Liver (tissue), 9 donors: ENCODE measurements around the gene RAB31. TPM values are rescaled to one million over a fixed set of nuclear protein-coding genes. Genes with fewer than 3 reads are reported as not detected.

Experiments
- DNase-seq: peaks from one replicate; pipeline ENCODE4 v3.0.0-alpha.2; 2017; ENCODE audit warnings: low spot score
- H3K27ac ChIP-seq, 2 donors: one replicate each; pipeline ENCODE4 v1.7.0; 2013; ENCODE audit warnings: inconsistent platforms in 2 of 2, low read length in 2 of 2, control low read depth in 1 of 2, low read depth in 1 of 2, mild to moderate bottlenecking in 1 of 2
- H3K27me3 ChIP-seq, 4 donors: one replicate each; pipeline versions ENCODE4 v1.6.1 to v1.7.0; 2013; ENCODE audit warnings: low read length in 3 of 4, inconsistent platforms in 1 of 4, mild to moderate bottlenecking in 1 of 4, moderate library complexity in 1 of 4; ENCODE audit not compliant: control insufficient read depth in 4 of 4, insufficient read depth in 4 of 4
- H3K36me3 ChIP-seq, 4 donors: one replicate each; pipeline versions ENCODE4 v1.6.1 to v1.7.0; 2013; ENCODE audit warnings: low read length in 3 of 4, mild to moderate bottlenecking in 3 of 4, low read depth in 1 of 4, moderate library complexity in 1 of 4; ENCODE audit not compliant: control insufficient read depth in 4 of 4, insufficient read depth in 3 of 4
- H3K4me1 ChIP-seq, 4 donors: one replicate each; pipeline versions ENCODE4 v1.6.1 to v1.7.0; 2013; ENCODE audit warnings: low read length in 3 of 4, mild to moderate bottlenecking in 3 of 4, moderate library complexity in 1 of 4; ENCODE audit not compliant: control insufficient read depth in 4 of 4, insufficient read depth in 4 of 4
- H3K4me3 ChIP-seq, 3 donors: one replicate each; pipeline versions ENCODE4 v1.6.1 to v1.7.0; 2013; ENCODE audit warnings: low read length in 3 of 3, control low read depth in 1 of 3, low read depth in 1 of 3, mild to moderate bottlenecking in 1 of 3
- H3K9ac ChIP-seq, 2 donors: one replicate each; pipeline ENCODE4 v1.7.0; 2013; ENCODE audit warnings: low read length in 2 of 2, mild to moderate bottlenecking in 2 of 2, moderate library complexity in 2 of 2, control low read depth in 1 of 2, low read depth in 1 of 2
- H3K9me3 ChIP-seq, 4 donors: one replicate each; pipeline versions ENCODE4 v1.6.1 to v1.7.0; 2013; ENCODE audit warnings: low read length in 3 of 4; ENCODE audit not compliant: control insufficient read depth in 4 of 4
- EGR1 ChIP-seq, 2 donors: IDR thresholded peaks; 2 replicates each; pipeline ENCODE4 v1.6.1; 2016 to 2018; ENCODE audit warnings: antibody characterized with exemption in 2 of 2, low read depth in 2 of 2
- FOXA1 ChIP-seq: IDR thresholded peaks from 2 replicates; pipeline ENCODE4 v1.6.1; 2016; ENCODE audit warnings: antibody characterized with exemption
- GABPA ChIP-seq, 2 donors: IDR thresholded peaks in 1 of 2; conservative IDR thresholded peaks in 1 of 2; 2 replicates each; pipeline ENCODE4 v1.6.1; 2016; ENCODE audit warnings: antibody characterized with exemption in 2 of 2, mild to moderate bottlenecking in 1 of 2, moderate library complexity in 1 of 2
- HNF4G ChIP-seq: IDR thresholded peaks from 2 replicates; pipeline ENCODE4 v1.6.1; 2016; ENCODE audit warnings: antibody characterized with exemption
- JUND ChIP-seq, 2 donors: IDR thresholded peaks; 2 replicates each; pipeline ENCODE4 v1.6.1; 2016; ENCODE audit warnings: antibody characterized with exemption in 2 of 2
- NR2F2 ChIP-seq: IDR thresholded peaks from 2 replicates; pipeline ENCODE4 v1.6.1; 2016; ENCODE audit warnings: antibody characterized with exemption
- RAD21 ChIP-seq, 2 donors: IDR thresholded peaks; 2 replicates each; pipeline ENCODE4 v1.6.1; 2016; ENCODE audit warnings: antibody characterized with exemption in 2 of 2, mild to moderate bottlenecking in 2 of 2
- RXRA ChIP-seq, 2 donors: IDR thresholded peaks; 2 replicates each; pipeline ENCODE4 v1.6.1; 2017 to 2018; ENCODE audit warnings: antibody characterized with exemption in 2 of 2, mild to moderate bottlenecking in 1 of 2
- SP1 ChIP-seq: IDR thresholded peaks from 2 replicates; pipeline ENCODE4 v1.6.1; 2018; ENCODE audit warnings: antibody characterized with exemption, mild to moderate bottlenecking
- YY1 ChIP-seq: IDR thresholded peaks from 2 replicates; pipeline ENCODE4 v1.6.1; 2016; ENCODE audit warnings: antibody characterized with exemption, mild to moderate bottlenecking
- WGBS: extraction: QIAGEN DNeasy Blood & Tissue Kit; methylation state at CpG from one replicate; pipeline ENCODE4 v1.1.7; 2013; 5-methylcytosine and 5-hydroxymethylcytosine counted together
- polyA plus RNA-seq, 2 donors: library from polyadenylated mRNA; stranded (reverse) in 1 of 2; unstranded in 1 of 2; fragments of 200-250 nt in 1 of 2; fragments of >200 nt in 1 of 2; fragmentation: Nextera tagmentation in 1 of 2; extraction: Ambion mirVana in 1 of 2; gene quantifications; one replicate each; pipeline versions ENCODE4 v1.2.1 to v1.2.3, GENCODE V29; 2013 to 2015
- total RNA-seq, 2 donors: library from RNA; depleted of rRNA; stranded (reverse); fragments of >200 nt; gene quantifications; one replicate each; pipeline ENCODE4 v1.2.3, GENCODE V29; 2014
- TF ChIP-seq, protein P1 (sequence below): IDR thresholded peaks from 2 replicates; pipeline ENCODE4 v1.6.1; 2016; ENCODE audit warnings: antibody characterized with exemption, mild to moderate bottlenecking
- TF ChIP-seq, protein P2 (sequence below): IDR thresholded peaks from 2 replicates; pipeline ENCODE4 v1.6.1; 2016; ENCODE audit warnings: antibody characterized with exemption
- donor health status: healthy.
- donor health status: healthy.
- donor health status: healthy.
- donor health status: healthy.
- donor health status: healthy.

The RAB31 gene
- total and polyA plus RNA-seq, 4 donors: 3.6 to 12.8 (median 9.7) TPM

DNA sequence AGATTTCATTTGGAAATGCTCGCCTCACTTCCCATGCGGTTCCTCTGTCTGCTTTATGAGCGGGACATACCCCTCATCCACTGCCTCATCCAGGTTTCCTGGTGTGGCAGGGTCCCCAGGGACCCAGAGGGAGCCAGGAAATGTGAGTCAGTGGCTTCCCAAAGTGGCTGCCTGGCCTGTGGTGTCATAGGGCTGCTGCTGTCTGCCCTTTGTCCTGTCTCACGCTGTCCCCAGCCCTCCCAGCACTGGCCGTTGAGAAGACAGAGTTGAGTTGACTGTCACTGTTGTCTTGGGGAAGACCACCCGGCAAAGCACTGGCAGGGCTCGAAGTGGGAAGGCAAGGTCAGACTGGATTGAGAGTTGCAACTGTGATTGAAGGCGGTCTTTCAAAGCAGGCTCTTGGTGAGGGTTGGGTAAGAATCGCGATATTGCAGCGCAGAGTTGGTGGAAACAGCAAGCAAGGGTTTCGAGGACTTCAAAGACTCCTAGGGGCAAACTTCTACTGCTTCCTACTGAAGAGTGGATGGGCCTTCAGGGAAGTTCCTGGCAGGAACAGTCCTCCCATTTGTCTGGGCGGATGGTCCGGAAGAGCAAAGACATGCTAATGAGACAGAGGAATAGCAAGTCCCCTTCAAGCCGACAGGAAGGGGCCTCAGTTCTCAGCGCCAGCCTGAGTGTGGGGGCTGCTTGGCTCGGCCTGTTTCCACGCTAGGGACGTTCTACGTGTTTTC, 33.9 kb downstream of the RAB31 start:
- TF ChIP-seq, protein P1, sequence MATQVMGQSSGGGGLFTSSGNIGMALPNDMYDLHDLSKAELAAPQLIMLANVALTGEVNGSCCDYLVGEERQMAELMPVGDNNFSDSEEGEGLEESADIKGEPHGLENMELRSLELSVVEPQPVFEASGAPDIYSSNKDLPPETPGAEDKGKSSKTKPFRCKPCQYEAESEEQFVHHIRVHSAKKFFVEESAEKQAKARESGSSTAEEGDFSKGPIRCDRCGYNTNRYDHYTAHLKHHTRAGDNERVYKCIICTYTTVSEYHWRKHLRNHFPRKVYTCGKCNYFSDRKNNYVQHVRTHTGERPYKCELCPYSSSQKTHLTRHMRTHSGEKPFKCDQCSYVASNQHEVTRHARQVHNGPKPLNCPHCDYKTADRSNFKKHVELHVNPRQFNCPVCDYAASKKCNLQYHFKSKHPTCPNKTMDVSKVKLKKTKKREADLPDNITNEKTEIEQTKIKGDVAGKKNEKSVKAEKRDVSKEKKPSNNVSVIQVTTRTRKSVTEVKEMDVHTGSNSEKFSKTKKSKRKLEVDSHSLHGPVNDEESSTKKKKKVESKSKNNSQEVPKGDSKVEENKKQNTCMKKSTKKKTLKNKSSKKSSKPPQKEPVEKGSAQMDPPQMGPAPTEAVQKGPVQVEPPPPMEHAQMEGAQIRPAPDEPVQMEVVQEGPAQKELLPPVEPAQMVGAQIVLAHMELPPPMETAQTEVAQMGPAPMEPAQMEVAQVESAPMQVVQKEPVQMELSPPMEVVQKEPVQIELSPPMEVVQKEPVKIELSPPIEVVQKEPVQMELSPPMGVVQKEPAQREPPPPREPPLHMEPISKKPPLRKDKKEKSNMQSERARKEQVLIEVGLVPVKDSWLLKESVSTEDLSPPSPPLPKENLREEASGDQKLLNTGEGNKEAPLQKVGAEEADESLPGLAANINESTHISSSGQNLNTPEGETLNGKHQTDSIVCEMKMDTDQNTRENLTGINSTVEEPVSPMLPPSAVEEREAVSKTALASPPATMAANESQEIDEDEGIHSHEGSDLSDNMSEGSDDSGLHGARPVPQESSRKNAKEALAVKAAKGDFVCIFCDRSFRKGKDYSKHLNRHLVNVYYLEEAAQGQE: no peak
- H3K27ac ChIP-seq: peak overlapping the region in 1 of 2 donors; percentile 20
- no peaks in the 10 kb centered on the region for H3K9me3 ChIP-seq
- no peak for DNase-seq
- WGBS: 73% methylated on average over 20 of the region's 20 CpGs
- no peaks in the 10 kb centered on the region for H3K27me3 ChIP-seq
- no peaks in the 10 kb centered on the region for H3K36me3 ChIP-seq
- no peak overlapping the region for H3K4me3 ChIP-seq
- no peak overlapping the region for H3K9ac ChIP-seq
- H3K4me1 ChIP-seq: no peaks in the 10 kb centered on the region

DNA sequence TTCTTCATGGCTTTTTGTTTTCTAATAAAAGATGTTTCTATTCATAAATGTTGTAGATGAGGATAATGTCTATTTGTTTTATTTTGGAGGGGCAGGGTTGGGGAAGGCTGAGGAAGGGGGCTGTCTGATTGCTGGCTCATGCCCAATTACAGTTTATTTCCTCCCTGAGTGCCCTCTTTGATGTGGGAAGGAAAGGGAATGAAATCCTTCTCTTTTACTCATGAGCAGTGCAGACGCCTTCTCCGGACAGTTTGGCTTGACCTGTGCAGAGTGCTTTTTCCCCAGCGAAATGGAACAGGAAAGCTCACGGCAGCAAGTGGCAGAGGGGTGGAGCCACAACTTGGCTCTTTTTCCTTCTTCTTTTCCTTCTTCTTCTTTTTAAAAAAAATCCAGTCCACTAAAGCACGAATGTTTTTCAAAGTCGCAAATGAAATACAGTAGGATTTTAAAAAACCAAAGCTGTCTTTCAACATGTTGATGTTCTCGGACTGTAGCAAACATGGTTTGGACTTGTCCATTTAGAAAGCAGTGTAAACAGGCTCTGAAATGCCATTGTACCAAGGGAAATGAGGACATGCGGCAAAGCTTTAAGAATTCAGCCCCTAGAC, 34.5 kb downstream of the RAB31 start:
- DNase-seq: no peak

DNA sequence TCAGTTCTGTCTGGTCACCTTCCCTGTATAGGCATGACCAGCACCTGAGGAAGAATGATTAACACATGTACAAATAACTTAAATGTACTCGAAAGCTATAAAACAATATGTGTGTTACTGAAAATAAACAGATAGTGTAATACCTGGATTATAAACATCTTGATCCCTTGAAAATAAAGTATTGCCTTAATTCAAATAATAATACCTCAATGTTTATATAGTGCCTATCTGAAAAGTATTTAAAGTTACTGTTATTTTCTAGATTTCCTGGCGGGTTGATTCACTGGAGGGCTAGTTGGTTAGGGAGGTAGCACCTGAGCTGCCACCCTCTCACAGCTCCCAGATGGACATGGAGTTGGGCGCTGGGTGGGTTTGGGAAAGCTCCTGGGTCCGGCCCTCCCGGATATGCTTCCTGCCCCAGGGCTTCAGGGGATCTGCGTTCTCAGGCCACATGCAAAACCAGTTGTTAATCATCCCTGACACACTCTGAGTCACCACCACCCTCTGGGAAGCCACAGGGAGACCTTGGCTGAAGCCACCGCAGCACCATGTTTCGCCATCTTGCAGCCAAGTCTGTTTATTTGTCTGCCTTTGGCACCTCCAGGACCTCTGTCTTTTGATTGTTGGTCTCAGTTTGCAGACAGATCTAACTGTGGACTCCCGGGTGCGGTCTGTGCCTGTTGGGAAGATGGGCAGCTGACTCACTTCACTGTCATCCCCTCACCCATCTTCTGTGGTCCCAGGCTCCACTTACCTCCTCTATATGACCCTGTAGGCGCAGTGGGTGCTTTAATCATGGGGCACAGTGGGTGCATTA, 35.3 kb downstream of the RAB31 start:
- Histone ChIP-seq H3K9me3 (no peaks in the 10 kb centered on the region), H3K4me3 (no peak overlapping the region), H3K36me3 (no peaks in the 10 kb centered on the region), H3K4me1 (no peaks in the 10 kb centered on the region), H3K27me3 (no peaks in the 10 kb centered on the region), H3K27ac (no peak overlapping the region), H3K9ac (no peak overlapping the region)
- no peak for DNase-seq
- 84% methylated on average over 11 of the region's 11 CpGs for WGBS
- no peak for TF ChIP-seq NR2F2
- no peak for TF ChIP-seq RAD21 (IDR thresholded peaks at IDR 0.05)
- no peak for TF ChIP-seq EGR1 (IDR thresholded peaks at IDR 0.05; ENCODE audit: low read depth in 2 of 2)
- TF ChIP-seq RXRA (IDR thresholded peaks at IDR 0.05): no peak
- no peak for TF ChIP-seq HNF4G
- TF ChIP-seq SP1: no peak
- TF ChIP-seq, protein P1: no peak
- TF ChIP-seq GABPA (IDR thresholded peaks at IDR 0.05 in 1 of 2, conservative IDR thresholded peaks at IDR 0.05 in 1 of 2): no peak
- TF ChIP-seq FOXA1: no peak
- no peak for TF ChIP-seq YY1

More for the DNA sequence above, 34.5 kb downstream of the RAB31 start:
- Histone ChIP-seq H3K4me1 (no peaks in the 10 kb centered on the region), H3K36me3 (no peaks in the 10 kb centered on the region), H3K4me3 (peak overlapping the region in 1 of 3 donors; percentile 5), H3K27ac (peak overlapping the region in 1 of 2 donors; percentile 20), H3K27me3 (no peaks in the 10 kb centered on the region), H3K9me3 (no peaks in the 10 kb centered on the region), H3K9ac (no peak overlapping the region)
- TF ChIP-seq FOXA1 (no peak), JUND (IDR thresholded peaks at IDR 0.05) (no peak), EGR1 (IDR thresholded peaks at IDR 0.05; ENCODE audit: low read depth in 2 of 2) (no peak), HNF4G (no peak)
- TF ChIP-seq, protein P2, sequence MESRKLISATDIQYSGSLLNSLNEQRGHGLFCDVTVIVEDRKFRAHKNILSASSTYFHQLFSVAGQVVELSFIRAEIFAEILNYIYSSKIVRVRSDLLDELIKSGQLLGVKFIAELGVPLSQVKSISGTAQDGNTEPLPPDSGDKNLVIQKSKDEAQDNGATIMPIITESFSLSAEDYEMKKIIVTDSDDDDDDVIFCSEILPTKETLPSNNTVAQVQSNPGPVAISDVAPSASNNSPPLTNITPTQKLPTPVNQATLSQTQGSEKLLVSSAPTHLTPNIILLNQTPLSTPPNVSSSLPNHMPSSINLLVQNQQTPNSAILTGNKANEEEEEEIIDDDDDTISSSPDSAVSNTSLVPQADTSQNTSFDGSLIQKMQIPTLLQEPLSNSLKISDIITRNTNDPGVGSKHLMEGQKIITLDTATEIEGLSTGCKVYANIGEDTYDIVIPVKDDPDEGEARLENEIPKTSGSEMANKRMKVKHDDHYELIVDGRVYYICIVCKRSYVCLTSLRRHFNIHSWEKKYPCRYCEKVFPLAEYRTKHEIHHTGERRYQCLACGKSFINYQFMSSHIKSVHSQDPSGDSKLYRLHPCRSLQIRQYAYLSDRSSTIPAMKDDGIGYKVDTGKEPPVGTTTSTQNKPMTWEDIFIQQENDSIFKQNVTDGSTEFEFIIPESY: no peak
- 18% methylated on average over 8 of the region's 8 CpGs for WGBS
